Activated CD4-positive, alpha-beta T cell treated with anti-CD3 and anti-CD28 coated beads, Interleukin-2, amount 10 ng/mL, durations not matched to agents 24 days and 14 days (primary cell): ENCODE results near the gene DKKL1. TPM values are rescaled to one million over a fixed set of nuclear protein-coding genes. Genes with fewer than 3 reads are reported as not detected.

Experiments
- DNase-seq: peaks from one replicate; pipeline ENCODE4 v3.0.0; 2022
- H3K27ac Mint-ChIP-seq: one replicate; pipeline ENCODE4 v1.8.0; 2022; ENCODE audit warnings: mild to moderate bottlenecking, mixed read lengths
- H3K27me3 Mint-ChIP-seq: one replicate; pipeline ENCODE4 v1.8.0; 2022; ENCODE audit warnings: mixed read lengths
- H3K36me3 Mint-ChIP-seq: one replicate; pipeline ENCODE4 v1.8.0; 2022; ENCODE audit warnings: low read depth, mild to moderate bottlenecking, mixed read lengths
- H3K4me1 Mint-ChIP-seq: one replicate; pipeline ENCODE4 v1.8.0; 2021; ENCODE audit warnings: mixed read lengths
- H3K4me3 Mint-ChIP-seq: one replicate; pipeline ENCODE4 v1.8.0; 2022; ENCODE audit warnings: mild to moderate bottlenecking, moderate library complexity, mixed read lengths
- H3K9me3 Mint-ChIP-seq: one replicate; pipeline ENCODE4 v1.8.0; 2021; ENCODE audit warnings: mixed read lengths
- intact Hi-C: fragments of 100-400 bp; cut with micrococcal nuclease; formaldehyde crosslinking; loops from one replicate; pipeline ENCODE4 v1.15.1; 2023
- total RNA-seq: library from RNA; stranded (reverse); gene quantifications from 2 replicates; pipeline ENCODE4 v1.2.3, GENCODE V29; 2022

Gene DKKL1
- total RNA-seq, 1 donor from 2014 or later, result not detected

DNA sequence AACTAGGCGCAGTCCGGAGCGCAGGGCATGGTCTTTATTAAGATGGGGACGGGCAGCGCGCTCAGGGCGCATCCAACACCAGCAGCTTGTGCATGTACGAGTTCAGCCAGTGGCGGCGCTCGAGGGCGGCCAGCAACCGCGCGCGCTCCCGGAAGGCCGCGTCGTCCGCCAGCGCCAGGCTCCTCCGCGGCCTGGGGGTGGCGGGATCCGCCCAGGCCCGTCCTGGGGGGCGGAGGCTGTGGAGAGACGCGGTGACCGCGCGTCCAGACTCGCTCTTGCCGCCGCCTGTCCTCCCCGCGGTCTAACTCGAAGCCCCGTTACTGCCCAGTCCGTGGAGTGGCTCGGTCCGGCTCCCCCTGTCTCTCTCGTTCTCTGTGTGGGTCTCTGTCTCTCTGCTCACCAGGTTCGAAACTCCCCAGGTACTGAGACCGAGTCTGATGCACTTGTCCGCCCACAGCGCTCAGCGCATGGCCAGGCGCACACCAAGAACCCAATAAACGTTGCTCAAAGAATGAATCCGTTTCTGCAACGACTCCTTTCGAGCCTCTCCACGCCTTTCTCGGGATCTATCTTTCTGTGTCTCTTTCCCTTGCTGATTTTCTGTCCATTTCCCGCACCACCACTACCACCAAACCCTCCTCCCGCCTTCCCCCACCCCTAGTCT is 58.9 kb downstream of the DKKL1 start:
- DNase-seq, result peak; percentile 93
- intact Hi-C loops, result loop anchor here (2.0 kb wide), 2 partner anchors 14 to 30 kb away; no protein-coding TSS in a partner anchor
- H3K4me3 Mint-ChIP-seq, result peak overlapping the region; percentile 86
- H3K36me3 Mint-ChIP-seq, result no peaks in the 10 kb centered on the region
- H3K9me3 Mint-ChIP-seq, result no peaks in the 10 kb centered on the region
- peak overlapping the region; percentile 67 for H3K27ac Mint-ChIP-seq
- peaks cover 88% of the 10 kb centered on the region for H3K27me3 Mint-ChIP-seq
- H3K4me1 Mint-ChIP-seq, result peaks cover 48% of the 10 kb centered on the region

GRCh38 chr19:49423071-49423984 is 59.7 kb downstream of the DKKL1 start, which contains the start of gene PTH2:
TSS of gene PTH2 (minus strand) at chr19:49423441. CDS start at chr19:49423339, 102 bp downstream.
- Mint-ChIP-seq H3K4me3 (peak within 1 kb of the TSS; percentile 86), H3K27me3 (peaks cover 89% of the 10 kb centered on the region), H3K4me1 (peaks cover 55% of the 10 kb centered on the region), H3K36me3 (no peaks in the 10 kb centered on the region), H3K27ac (peak within 1 kb of the TSS; percentile 67), H3K9me3 (no peaks in the 10 kb centered on the region)
- DNase-seq, result no peak
- intact Hi-C loops, result loop anchor here (2.0 kb wide), 2 partner anchors 15 to 31 kb away; no protein-coding TSS in a partner anchor

DNA sequence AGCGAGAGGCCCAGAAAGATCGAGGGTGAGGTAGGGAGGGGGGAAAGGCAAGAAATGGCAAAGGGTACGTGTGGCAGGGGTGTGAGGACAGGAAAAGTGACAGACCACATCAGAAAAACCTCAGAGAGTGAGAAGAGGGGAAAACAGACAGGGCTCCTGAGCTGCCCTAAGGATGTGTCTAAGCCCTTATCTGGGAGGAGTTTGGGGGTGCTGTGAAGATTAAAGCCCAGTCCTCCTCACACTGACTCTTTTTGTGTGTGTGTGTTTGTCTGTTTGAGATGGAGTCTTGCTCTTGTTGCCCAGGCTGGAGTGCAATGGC is 60.3 kb downstream of the DKKL1 start:
- peaks cover 90% of the 10 kb centered on the region for H3K27me3 Mint-ChIP-seq
- peaks cover 58% of the 10 kb centered on the region for H3K4me1 Mint-ChIP-seq
- intact Hi-C loops, result loop anchor here (2.0 kb wide), 2 partner anchors 15 to 31 kb away; no protein-coding TSS in a partner anchor
- DNase-seq, result peak; percentile 76
- H3K36me3 Mint-ChIP-seq, result no peaks in the 10 kb centered on the region
- H3K9me3 Mint-ChIP-seq, result no peaks in the 10 kb centered on the region
- H3K27ac Mint-ChIP-seq, result peak overlapping the region; percentile 17
- peak overlapping the region; percentile 51 for H3K4me3 Mint-ChIP-seq

Other genes starting within 250 kb of the DKKL1 start
- gene LIN7B, start 249.5 kb upstream of the DKKL1 start, total RNA-seq, result 5.4 and 6.0 TPM in 2 replicates
- 2.0 and 2.5 TPM in 2 replicates for gene C19orf73, start 244.7 kb upstream of the DKKL1 start, total RNA-seq
- 4.5 and 5.0 TPM in 2 replicates for gene PPFIA3, start 244.3 kb upstream of the DKKL1 start, total RNA-seq
- gene HRC, start 208.5 kb upstream of the DKKL1 start, total RNA-seq, result not detected in 2 replicates
- gene TRPM4, start 206.1 kb upstream of the DKKL1 start, total RNA-seq, result 1.4 and 1.8 TPM in 2 replicates
- gene SLC6A16, start 38.7 kb upstream of the DKKL1 start, total RNA-seq, result 0.69 and 1.3 TPM in 2 replicates
- 131 and 134 TPM in 2 replicates for gene CD37, start 28.5 kb upstream of the DKKL1 start, total RNA-seq
- gene TEAD2, start 1.5 kb upstream of the DKKL1 start, total RNA-seq, result not detected in 2 replicates
- 0.24 TPM in 1 of 2 replicates, not detected in the other for gene KASH5, start 24.4 kb downstream of the DKKL1 start, total RNA-seq
- not detected in 2 replicates for gene PTH2, start 59.6 kb downstream of the DKKL1 start, total RNA-seq
- not detected in 2 replicates for gene GFY, start 61.5 kb downstream of the DKKL1 start, total RNA-seq
- 0.12 and 0.54 TPM in 2 replicates for gene SLC17A7, start 77.7 kb downstream of the DKKL1 start, total RNA-seq
- 134 and 135 TPM in 2 replicates for gene PIH1D1, start 87.9 kb downstream of the DKKL1 start, total RNA-seq
- gene ALDH16A1, start 89.3 kb downstream of the DKKL1 start, total RNA-seq, result 27.2 and 28.4 TPM in 2 replicates
- gene FLT3LG, start 110.3 kb downstream of the DKKL1 start, total RNA-seq, result 51.8 and 57.6 TPM in 2 replicates
- gene RPL13A, start 123.7 kb downstream of the DKKL1 start, total RNA-seq, result 3,031 and 3,032 TPM in 2 replicates
- 2,059 and 2,078 TPM in 2 replicates for gene RPS11, start 132.6 kb downstream of the DKKL1 start, total RNA-seq
- 0.99 and 1.1 TPM in 2 replicates for gene FCGRT, start 148.8 kb downstream of the DKKL1 start, total RNA-seq
- gene RCN3, start 164.1 kb downstream of the DKKL1 start, total RNA-seq, result 2.0 and 4.3 TPM in 2 replicates
- gene NOSIP, start 216.7 kb downstream of the DKKL1 start, total RNA-seq, result 66.1 and 68.5 TPM in 2 replicates
- 0.56 and 1.0 TPM in 2 replicates for gene PRRG2, start 217.4 kb downstream of the DKKL1 start, total RNA-seq
- gene PRR12, start 227.3 kb downstream of the DKKL1 start, total RNA-seq, result 31.1 and 32.7 TPM in 2 replicates